Measurements from ENCODE around the gene FAF1.
"Not testable (repeated sequence)": the region's sequence is repeated elsewhere in the genome, so short reads cannot be mapped to it uniquely, and the experiment has no call there.

The FAF1 gene

GRCh38 chr1:50959303-50959912, 659 bp downstream of the FAF1 start:
- DNase-seq (ENCODE audit: low spot score), result peak; percentile 68

GRCh38 chr1:50955116-50955515, 5.0 kb downstream of the FAF1 start:
- DNase-seq (ENCODE audit: low spot score), result no peak

- DNase-seq (ENCODE audit: low spot score), result not testable (repeated sequence)
Measured at GRCh38 chr1:50952566-50952965, 7.5 kb downstream of the FAF1 start.

GRCh38 chr1:50950396-50950795, 9.7 kb downstream of the FAF1 start:
- DNase-seq (ENCODE audit: low spot score), result no peak

- no peak for DNase-seq (ENCODE audit: low spot score)
Measured at GRCh38 chr1:50949286-50949982, 10.6 kb downstream of the FAF1 start.

- no peak for DNase-seq (ENCODE audit: low spot score)
Measured at GRCh38 chr1:50942334-50942733, 17.7 kb downstream of the FAF1 start.

- DNase-seq (ENCODE audit: low spot score), result no peak
Measured at GRCh38 chr1:50940291-50940690, 19.8 kb downstream of the FAF1 start.

- no peak for DNase-seq (ENCODE audit: low spot score)
Measured at GRCh38 chr1:50936321-50936720, 23.7 kb downstream of the FAF1 start.

- DNase-seq (ENCODE audit: low spot score), result not testable (repeated sequence)
Measured at GRCh38 chr1:50935276-50935675, 24.8 kb downstream of the FAF1 start.

GRCh38 chr1:50934838-50935237, 25.2 kb downstream of the FAF1 start:
- DNase-seq (ENCODE audit: low spot score), result no peak

GRCh38 chr1:50933770-50934169, 26.3 kb downstream of the FAF1 start:
- DNase-seq (ENCODE audit: low spot score), result not testable (repeated sequence)

GRCh38 chr1:50932043-50932442, 28.0 kb downstream of the FAF1 start:
- not testable (repeated sequence) for DNase-seq (ENCODE audit: low spot score)

GRCh38 chr1:50930965-50931737, 28.9 kb downstream of the FAF1 start:
- no peak for DNase-seq (ENCODE audit: low spot score)

- DNase-seq (ENCODE audit: low spot score), result no peak
Measured at GRCh38 chr1:50930193-50930592, 29.9 kb downstream of the FAF1 start.

- peak; percentile 30 for DNase-seq (ENCODE audit: low spot score)
Measured at GRCh38 chr1:50929376-50929958, 30.6 kb downstream of the FAF1 start.

- DNase-seq (ENCODE audit: low spot score), result no peak
Measured at GRCh38 chr1:50923564-50923963, 36.5 kb downstream of the FAF1 start.

GRCh38 chr1:50921029-50921428, 39.0 kb downstream of the FAF1 start:
- no peak for DNase-seq (ENCODE audit: low spot score)

GRCh38 chr1:50920409-50920808, 39.7 kb downstream of the FAF1 start:
- no peak for DNase-seq (ENCODE audit: low spot score)

- DNase-seq (ENCODE audit: low spot score), result no peak
Measured at GRCh38 chr1:50917138-50918137, 42.6 kb downstream of the FAF1 start.

- no peak for DNase-seq (ENCODE audit: low spot score)
Measured at GRCh38 chr1:50915621-50916020, 44.4 kb downstream of the FAF1 start.

GRCh38 chr1:50913954-50914353, 46.1 kb downstream of the FAF1 start:
- no peak for DNase-seq (ENCODE audit: low spot score)

Measured in SW480 (cell line).